ENCODE results near the gene KCNT2. TPM values are rescaled to one million over a fixed set of nuclear protein-coding genes. Genes with fewer than 3 reads are reported as not detected.

KCNT2 gene
- total and polyA plus RNA-seq, 2 experiments from 2014 or later, result 1.2 to 8.8 TPM

GRCh38 chr1:196207612-196208217 lies 400.5 kb downstream of the KCNT2 start:
- Histone ChIP-seq H3K36me3 (replicated peaks; ENCODE audit: insufficient read depth, low read depth) (no peaks in the 10 kb centered on the region), H3K9me3 (ENCODE audit: low read depth) (no peaks in the 10 kb centered on the region), H4K20me1 (ENCODE audit: insufficient read depth, poor library complexity, severe bottlenecking) (no peaks in the 10 kb centered on the region), H3K9me2 (replicated peaks; ENCODE audit: insufficient read depth) (no peaks in the 10 kb centered on the region), H3K27me3 (no peaks in the 10 kb centered on the region), H3K4me3 (no peak overlapping the region), H3K4me2 (no peak overlapping the region), H2AFZ (no peak overlapping the region), H3K4me1 (ENCODE audit: insufficient read depth) (no peaks in the 10 kb centered on the region), H3K27ac (no peak overlapping the region), H3K79me2 (no peaks in the 10 kb centered on the region)
- WGBS (ENCODE audit: low lambda C conversion rate, missing lambda C conversion rate), result 83% methylated on average over 3 of the region's 3 CpGs
- no peak for TF ChIP-seq EZH2 (IDR thresholded peaks at IDR 0.05; ENCODE audit: borderline replicate concordance)
- TF ChIP-seq EZH2phosphoT487 (IDR thresholded peaks at IDR 0.05; ENCODE audit: low read depth, severe bottlenecking, unreplicated experiment), result no peak
- no peak for TF ChIP-seq CTCF (IDR thresholded peaks at IDR 0.05; ENCODE audit: poor library complexity)
- DNase-seq (ENCODE audit: low spot score), result no peak

DNA sequence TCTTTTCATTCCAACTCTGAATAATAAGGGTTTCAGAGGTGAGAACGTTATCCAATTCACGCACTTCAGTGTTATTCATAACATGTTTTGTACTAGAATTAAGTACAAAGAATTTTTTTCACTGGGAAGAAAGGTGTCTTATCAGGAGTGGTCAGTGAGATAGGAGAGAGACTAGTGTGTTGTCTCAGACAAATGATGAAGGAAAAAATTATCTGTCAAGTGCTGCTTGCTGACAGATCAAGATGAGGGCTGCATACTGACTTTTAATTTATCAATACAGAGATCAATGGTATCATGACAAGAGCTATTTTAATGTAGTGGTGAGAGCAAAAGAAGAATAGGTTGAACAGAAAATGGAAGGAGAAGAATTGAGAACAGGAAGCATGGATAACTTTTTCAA lies 402.4 kb downstream of the KCNT2 start:
- H3K79me2 ChIP-seq, result no peaks in the 10 kb centered on the region
- no peaks in the 10 kb centered on the region for H4K20me1 ChIP-seq (ENCODE audit: insufficient read depth, poor library complexity, severe bottlenecking)
- TF ChIP-seq EZH2 (IDR thresholded peaks at IDR 0.05; ENCODE audit: borderline replicate concordance) (no peak), EZH2phosphoT487 (IDR thresholded peaks at IDR 0.05; ENCODE audit: low read depth, severe bottlenecking, unreplicated experiment) (no peak), CTCF (IDR thresholded peaks at IDR 0.05; ENCODE audit: poor library complexity) (no peak)

DNA sequence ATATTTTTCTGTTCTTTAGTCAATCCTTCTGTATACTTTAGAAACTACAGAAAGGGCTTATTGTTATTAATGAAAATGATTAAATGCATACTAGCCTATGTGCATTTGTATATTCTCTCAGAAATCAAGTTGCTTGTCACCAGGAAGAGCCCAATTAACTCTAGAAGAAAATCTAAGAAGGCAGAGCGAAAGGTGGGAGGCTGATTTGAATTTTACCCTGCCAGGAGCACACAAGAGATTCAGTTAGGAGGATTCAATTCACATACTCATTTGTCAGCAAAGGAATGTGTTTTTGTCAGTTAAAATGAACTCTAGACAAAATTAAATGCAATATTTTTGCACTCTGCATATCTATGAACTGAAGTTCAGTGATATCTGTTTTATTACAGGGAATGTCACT lies 411.8 kb downstream of the KCNT2 start:
- Histone ChIP-seq H3K27me3 (no peaks in the 10 kb centered on the region), H3K4me1 (ENCODE audit: insufficient read depth) (no peaks in the 10 kb centered on the region), H4K20me1 (ENCODE audit: insufficient read depth, poor library complexity, severe bottlenecking) (no peaks in the 10 kb centered on the region), H3K4me3 (no peak overlapping the region), H3K27ac (no peak overlapping the region), H2AFZ (no peak overlapping the region), H3K9me2 (replicated peaks; ENCODE audit: insufficient read depth) (no peaks in the 10 kb centered on the region), H3K79me2 (no peaks in the 10 kb centered on the region), H3K9me3 (ENCODE audit: low read depth) (no peaks in the 10 kb centered on the region), H3K36me3 (replicated peaks; ENCODE audit: insufficient read depth, low read depth) (no peaks in the 10 kb centered on the region), H3K4me2 (no peak overlapping the region)
- no peak for DNase-seq (ENCODE audit: low spot score)
- 93% methylated on average over 1 of the region's 1 CpG for WGBS (ENCODE audit: low lambda C conversion rate, missing lambda C conversion rate)
- TF ChIP-seq CTCF (IDR thresholded peaks at IDR 0.05; ENCODE audit: poor library complexity), result no peak
- no peak for TF ChIP-seq EZH2 (IDR thresholded peaks at IDR 0.05; ENCODE audit: borderline replicate concordance)
- no peak for TF ChIP-seq EZH2phosphoT487 (IDR thresholded peaks at IDR 0.05; ENCODE audit: low read depth, severe bottlenecking, unreplicated experiment)

More for the DNA sequence above, 402.4 kb downstream of the KCNT2 start:
- no peak overlapping the region for H2AFZ ChIP-seq
- WGBS (ENCODE audit: low lambda C conversion rate, missing lambda C conversion rate), result 75% methylated on average over 2 of the region's 2 CpGs
- H3K36me3 ChIP-seq (replicated peaks; ENCODE audit: insufficient read depth, low read depth), result no peaks in the 10 kb centered on the region
- H3K4me2 ChIP-seq, result no peak overlapping the region
- no peaks in the 10 kb centered on the region for H3K27me3 ChIP-seq
- no peak overlapping the region for H3K4me3 ChIP-seq
- no peaks in the 10 kb centered on the region for H3K4me1 ChIP-seq (ENCODE audit: insufficient read depth)
- H3K9me2 ChIP-seq (replicated peaks; ENCODE audit: insufficient read depth), result no peaks in the 10 kb centered on the region
- DNase-seq (ENCODE audit: low spot score), result no peak
- no peak overlapping the region for H3K27ac ChIP-seq
- H3K9me3 ChIP-seq (ENCODE audit: low read depth), result no peaks in the 10 kb centered on the region
